GM19240 (cell line): ENCODE measurements around the gene SLC1A1.
"Not testable (repeated sequence)": the region's sequence is repeated elsewhere in the genome, so short reads cannot be mapped to it uniquely, and the experiment has no call there.

Source experiments
- DNase-seq: peaks from one replicate; pipeline ENCODE4 v3.0.0; 2011; ENCODE audit warnings: low spot score; ENCODE audit not compliant: insufficient read length

The SLC1A1 gene

GRCh38 chr9:4541281-4541680 is 51.0 kb downstream of the SLC1A1 start:
- DNase-seq = no peak

GRCh38 chr9:4541856-4542255 is 51.6 kb downstream of the SLC1A1 start:
- DNase-seq = no peak

GRCh38 chr9:4544714-4545113 is 54.4 kb downstream of the SLC1A1 start:
- not testable (repeated sequence) for DNase-seq

GRCh38 chr9:4547016-4547415 is 56.7 kb downstream of the SLC1A1 start:
- DNase-seq = no peak

- no peak for DNase-seq
Observed at GRCh38 chr9:4548811-4549725, 58.8 kb downstream of the SLC1A1 start.

GRCh38 chr9:4549751-4550295 is 59.6 kb downstream of the SLC1A1 start:
- no peak for DNase-seq

GRCh38 chr9:4550777-4551484 is 60.7 kb downstream of the SLC1A1 start:
- DNase-seq = no peak

GRCh38 chr9:4553951-4554381 is 63.7 kb downstream of the SLC1A1 start:
- no peak for DNase-seq

- no peak for DNase-seq
Observed at GRCh38 chr9:4555236-4555635, 65.0 kb downstream of the SLC1A1 start.

GRCh38 chr9:4558371-4558998 is 68.2 kb downstream of the SLC1A1 start:
- no peak for DNase-seq

GRCh38 chr9:4559261-4560182 is 69.3 kb downstream of the SLC1A1 start:
- peak; percentile 8 for DNase-seq

- DNase-seq = no peak
Observed at GRCh38 chr9:4563105-4563504, 72.8 kb downstream of the SLC1A1 start.

- DNase-seq = no peak
Observed at GRCh38 chr9:4566806-4567205, 76.5 kb downstream of the SLC1A1 start.

GRCh38 chr9:4567601-4568000 is 77.3 kb downstream of the SLC1A1 start:
- DNase-seq = no peak

- no peak for DNase-seq
Observed at GRCh38 chr9:4569101-4569500, 78.8 kb downstream of the SLC1A1 start.

GRCh38 chr9:4572184-4572826 is 82.0 kb downstream of the SLC1A1 start:
- DNase-seq = no peak

- DNase-seq = no peak
Observed at GRCh38 chr9:4573176-4573575, 82.9 kb downstream of the SLC1A1 start.

- DNase-seq = no peak
Observed at GRCh38 chr9:4573634-4574389, 83.5 kb downstream of the SLC1A1 start.

- peak; percentile 56 for DNase-seq
Observed at GRCh38 chr9:4574657-4575243, 84.5 kb downstream of the SLC1A1 start.
